ENCODE measurements around the gene TSPAN15.

DNA sequence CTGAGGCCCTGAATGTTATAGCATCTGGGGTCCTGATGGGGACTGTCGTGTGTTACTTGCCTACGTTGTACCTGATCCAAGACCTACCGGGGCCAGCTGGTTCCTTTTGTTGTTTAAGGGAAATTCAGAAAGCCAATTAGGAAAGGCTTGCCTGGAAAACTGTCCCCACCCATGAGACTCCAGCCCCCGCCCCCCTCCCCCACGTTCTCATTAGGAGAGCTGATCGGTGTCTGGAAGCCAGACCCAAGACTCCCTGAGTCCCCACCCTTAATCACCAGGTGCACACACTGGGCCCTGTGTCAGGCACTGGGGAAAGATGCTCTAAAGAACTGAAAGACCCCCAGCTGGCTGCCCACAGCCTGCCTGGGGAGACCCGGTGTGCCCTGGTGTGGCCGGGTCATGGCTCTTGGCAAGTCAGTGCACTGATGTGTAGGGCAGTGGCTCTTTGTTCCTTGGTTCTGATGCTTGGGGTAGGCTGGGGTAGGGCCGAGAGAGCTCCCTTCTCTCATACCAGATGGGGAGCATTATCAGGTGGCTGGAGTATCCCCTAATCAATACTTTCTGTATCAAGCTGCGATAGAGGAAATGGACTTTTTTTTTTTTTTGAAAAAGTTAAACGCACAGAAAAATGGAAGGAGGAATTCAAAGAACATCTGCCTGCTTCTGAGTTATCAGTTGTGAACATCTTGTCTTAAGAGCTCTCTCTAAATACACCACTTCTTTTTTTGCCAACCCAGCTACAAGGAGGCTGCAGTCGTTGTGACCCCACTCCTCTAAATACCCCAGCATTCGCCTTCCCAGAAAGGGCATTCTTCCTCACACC, 16.9 kb downstream of the TSPAN15 start:
- TF ChIP-seq EZH2 (IDR thresholded peaks at IDR 0.05; ENCODE audit: insufficient read depth, poor library complexity, severe bottlenecking), result no peak
- no peak for TF ChIP-seq EZH2phosphoT487 (IDR thresholded peaks at IDR 0.05; ENCODE audit: insufficient read depth, low read depth)

Data from GM23248 (cell line).